ENCODE measurements around the gene SRRM3.
A peak's percentile ranks its signal among the peaks of the same experiment; 100 is the strongest.
"Not testable (repeated sequence)": the region's sequence is repeated elsewhere in the genome, so short reads cannot be mapped to it uniquely, and the experiment has no call there.

Gene SRRM3

DNA sequence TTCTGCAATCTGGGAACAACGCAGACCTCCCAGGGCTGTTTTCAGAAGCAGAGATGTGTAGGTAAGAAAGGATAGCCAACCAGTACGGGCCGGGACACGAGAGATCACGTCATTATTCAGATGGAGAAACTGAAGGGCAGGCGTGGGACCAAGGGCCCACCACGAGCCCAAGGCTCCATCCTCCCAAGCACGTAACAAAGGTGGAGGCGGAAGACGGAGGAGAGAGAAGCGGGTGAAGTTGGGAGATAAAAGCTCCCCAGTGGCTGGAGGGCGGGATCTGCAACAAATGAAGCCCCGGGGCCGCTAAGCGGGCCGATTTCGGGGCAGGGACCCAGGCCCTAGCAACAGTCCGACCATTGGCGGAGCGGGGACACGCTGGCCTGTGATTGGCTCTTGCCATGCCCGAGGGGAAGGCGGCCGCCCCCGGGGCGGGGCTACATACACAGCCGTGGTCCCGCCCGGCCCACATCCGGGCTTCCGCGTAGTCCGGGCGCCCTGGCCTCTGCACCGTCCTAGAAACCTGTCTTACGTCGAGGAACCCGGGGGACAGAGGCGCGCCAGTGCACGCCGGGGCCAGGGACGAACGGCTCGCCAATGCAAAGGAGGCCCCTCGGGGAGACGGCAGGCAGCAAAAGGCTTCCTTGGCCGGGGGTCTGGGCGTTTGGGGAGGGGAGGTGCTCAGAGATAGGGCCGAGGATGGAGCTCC is 116.2 kb downstream of the SRRM3 start:
- DNase-seq, result peak; percentile 96

DNA sequence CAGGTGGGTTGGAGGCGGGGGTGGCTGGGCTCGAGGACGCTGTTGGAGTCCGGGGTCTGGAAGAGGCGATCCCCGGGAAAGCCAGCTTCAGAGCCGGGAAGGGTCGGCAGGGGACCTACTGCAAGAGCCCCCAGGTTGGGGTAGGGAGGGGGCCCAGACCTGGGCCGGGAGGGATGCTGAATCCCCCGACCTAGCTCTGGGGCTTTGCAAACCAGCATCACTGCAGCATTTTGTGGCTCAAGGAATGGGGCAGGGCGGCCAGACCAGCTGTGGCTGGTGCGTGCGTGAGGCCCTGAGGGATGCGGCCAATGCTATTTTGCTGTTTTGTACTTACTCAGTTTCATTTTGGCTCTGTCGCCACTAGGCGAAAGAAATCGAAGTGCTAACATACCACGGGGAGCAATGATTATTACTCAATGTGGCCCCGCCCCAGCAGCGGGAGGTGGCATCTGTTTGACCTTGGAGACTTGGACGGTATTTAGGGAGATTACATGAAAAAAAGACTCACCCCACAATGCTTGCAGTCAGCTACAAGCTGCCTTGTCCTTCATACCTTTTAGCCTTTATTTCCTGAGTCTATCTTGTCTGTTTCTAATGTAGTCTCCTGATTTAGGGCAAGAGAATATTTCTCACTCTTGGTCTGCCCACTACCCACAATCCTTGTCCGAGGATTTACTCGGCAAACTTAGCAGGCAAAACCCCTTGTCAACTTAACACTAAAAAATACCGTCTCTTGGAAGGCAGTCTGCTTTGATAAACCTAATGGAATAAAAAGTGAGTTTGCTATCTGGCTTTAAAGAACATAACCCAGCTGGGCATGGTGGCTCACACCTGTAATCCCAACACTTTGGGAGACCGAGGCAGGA is 117.0 kb downstream of the SRRM3 start:
- DNase-seq, result peak; percentile 83

- DNase-seq, result no peak
Observed at GRCh38 chr7:76325092-76325491, 123.4 kb downstream of the SRRM3 start.

- DNase-seq, result no peak
Observed at GRCh38 chr7:76325811-76326210, 124.1 kb downstream of the SRRM3 start.

DNA sequence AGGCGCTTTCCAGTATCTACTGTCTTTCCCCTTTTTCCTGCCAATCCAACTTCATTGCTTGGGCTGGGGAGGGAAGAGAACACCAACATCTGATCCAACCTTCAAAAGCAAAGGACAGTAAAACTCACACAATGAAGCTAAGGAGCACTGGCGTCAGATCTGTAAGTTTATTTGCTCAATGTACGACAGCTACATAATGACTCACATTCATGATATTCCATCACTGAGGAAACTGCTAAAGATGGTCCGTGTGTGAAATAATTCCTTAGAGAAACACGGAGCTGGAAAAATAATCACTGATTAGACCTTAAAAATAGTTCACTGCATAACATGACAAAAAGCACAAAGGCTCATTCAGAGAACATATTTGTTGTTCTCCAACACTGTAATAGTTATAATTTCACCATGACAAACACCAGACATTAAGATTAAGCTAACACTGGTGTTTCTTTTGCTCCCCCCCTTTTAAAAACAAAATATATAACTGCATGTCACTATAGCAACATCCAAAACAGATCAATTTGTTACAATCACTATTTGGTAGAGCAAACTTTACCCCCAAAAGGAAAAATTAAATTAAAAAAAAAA is 125.0 kb downstream of the SRRM3 start:
- no peak for DNase-seq

GRCh38 chr7:76327610-76328009 is 125.9 kb downstream of the SRRM3 start:
- DNase-seq, result no peak

DNA sequence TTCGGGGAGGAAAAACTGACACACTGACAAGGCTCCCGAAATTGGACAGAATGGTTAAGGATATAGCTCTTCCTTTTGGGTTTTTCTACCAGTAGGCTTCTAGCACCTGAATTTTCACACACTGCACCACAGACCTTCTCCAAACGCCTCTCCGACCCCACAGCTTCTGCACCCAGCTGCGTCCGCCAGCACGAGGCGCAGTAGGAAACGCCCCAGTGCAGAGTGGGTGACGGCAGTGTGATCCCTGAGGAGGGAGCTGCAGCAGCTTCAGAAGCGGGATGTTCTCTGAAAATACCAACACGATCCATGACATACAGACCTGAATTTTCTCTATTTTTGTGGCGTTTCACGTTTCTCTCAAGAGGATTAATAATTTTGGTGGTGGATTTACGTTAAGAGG is 126.7 kb downstream of the SRRM3 start:
- DNase-seq, result no peak

- no peak for DNase-seq
Observed at GRCh38 chr7:76329479-76329878, 127.8 kb downstream of the SRRM3 start.

GRCh38 chr7:76330261-76330660 is 128.6 kb downstream of the SRRM3 start:
- DNase-seq, result no peak

DNA sequence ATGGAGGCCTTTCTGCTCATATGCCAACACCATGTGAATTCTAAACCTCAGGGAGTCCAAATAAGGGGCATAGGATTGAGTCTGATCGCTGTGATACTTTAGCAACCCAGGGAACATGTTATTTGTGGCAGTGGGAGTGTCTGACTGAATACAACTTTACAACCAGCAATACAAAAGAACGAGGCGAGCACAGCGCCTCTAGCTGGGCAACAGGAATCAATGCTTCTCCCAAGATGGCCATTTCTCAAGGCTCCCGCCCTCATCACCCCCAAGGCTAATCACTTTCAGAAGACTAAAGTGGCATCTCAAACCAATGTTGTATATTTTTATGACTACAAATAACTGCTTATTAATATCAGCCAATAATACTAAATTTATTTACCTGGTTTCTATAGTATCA is 129.0 kb downstream of the SRRM3 start:
- DNase-seq, result no peak

DNA sequence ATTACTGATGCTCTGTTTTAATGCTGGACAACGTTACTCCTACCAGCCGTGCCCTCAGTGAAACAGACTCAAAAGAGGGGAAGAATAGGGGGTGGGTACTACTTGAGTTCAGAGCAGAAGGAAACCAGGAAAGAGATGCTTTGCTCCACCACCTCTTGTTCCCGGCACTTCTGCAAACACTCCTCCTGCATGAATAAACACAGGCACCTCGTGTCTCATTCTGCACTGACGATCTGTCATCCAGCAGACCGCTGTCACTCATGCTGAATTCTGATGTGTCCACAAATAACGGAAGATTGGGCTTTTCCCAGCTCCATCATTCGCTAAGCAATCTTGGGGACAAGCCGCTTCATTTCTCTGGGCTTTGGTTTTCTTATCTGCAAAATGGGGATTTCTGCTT is 130.4 kb downstream of the SRRM3 start:
- DNase-seq, result no peak

DNA sequence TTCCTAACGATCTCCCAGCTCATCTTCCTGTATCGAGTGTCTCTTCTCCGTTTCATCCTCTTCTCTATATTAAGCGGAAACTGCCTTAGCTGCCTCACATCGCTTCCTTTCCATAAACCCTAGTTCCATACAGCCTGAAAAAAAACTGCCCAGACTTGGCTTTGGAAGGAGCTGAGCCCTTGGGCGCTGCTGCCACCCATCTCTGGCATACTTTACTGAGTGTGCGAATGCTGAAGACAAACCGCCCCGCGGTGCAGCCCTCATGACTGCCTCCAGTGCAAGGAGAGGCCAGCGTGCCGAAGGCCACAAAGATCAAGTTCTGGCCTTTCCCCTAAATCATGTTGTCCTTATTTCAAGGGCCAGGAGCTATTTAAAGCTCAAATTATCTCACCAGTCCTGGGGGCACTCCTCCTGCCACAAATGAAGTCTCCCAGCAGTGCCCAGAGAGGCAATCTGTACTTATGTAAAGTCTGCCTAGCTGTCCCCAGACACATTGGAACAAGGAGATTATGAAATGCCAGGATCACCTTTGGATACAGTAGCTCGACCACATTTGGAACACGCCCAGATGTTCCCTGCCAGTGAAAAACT is 131.9 kb downstream of the SRRM3 start:
- DNase-seq, result no peak

GRCh38 chr7:76334320-76334967 is 132.7 kb downstream of the SRRM3 start:
- no peak for DNase-seq

GRCh38 chr7:76335417-76335816 is 133.7 kb downstream of the SRRM3 start:
- DNase-seq, result not testable (repeated sequence)

DNA sequence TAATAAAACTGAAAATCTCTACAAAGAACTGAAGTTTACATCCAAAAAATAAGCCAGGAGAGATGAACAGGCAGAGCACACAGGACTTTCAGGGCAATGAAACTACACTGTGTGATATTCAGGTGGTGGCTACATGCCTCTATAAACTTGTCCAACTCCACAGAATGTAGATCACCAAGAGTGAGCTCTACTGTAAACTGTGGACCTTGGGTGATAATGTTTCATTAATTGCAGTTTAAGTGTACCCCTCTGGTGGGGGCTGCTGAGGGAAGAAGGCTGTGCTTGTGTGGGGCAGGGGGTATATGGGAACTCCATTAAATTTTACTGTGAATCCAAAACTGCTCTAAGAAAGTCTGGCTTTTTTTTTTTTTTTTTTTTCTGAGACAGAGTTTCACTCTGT is 134.4 kb downstream of the SRRM3 start:
- no peak for DNase-seq
